AML-193 (cell line): ENCODE results near the gene CDK5R2.

Experiments used
- DNase-seq, 2 experiments: peaks; one replicate each; lab custom pipeline; 2025; lab: John Stamatoyannopoulos, UW

The CDK5R2 gene

GRCh38 chr2:218990052-218990451, 30.6 kb downstream of the CDK5R2 start:
- DNase-seq = no peak

DNA sequence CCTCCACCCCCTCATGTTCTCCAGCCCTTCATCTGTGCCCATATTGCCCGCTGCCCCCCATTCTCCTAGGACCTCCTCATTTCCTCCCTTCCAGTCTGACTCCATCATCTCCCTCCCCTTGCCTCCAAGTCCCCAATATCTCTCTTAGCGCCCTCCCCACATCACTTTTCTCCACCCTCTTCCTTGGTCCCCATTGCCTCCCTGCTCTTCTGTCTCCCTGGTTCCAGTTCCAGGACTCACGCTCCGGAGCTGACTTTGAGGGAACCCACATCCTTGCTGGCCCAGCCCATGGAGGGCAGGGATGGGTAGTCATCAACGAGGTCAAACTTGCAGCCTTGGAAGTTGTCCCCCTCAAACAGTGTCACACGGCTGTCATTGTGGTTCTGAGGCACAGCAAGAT, 31.1 kb downstream of the CDK5R2 start:
- DNase-seq = no peak

- DNase-seq = no peak
These were observed 32.3 kb downstream of the CDK5R2 start for GRCh38 chr2:218991674-218992168.

DNA sequence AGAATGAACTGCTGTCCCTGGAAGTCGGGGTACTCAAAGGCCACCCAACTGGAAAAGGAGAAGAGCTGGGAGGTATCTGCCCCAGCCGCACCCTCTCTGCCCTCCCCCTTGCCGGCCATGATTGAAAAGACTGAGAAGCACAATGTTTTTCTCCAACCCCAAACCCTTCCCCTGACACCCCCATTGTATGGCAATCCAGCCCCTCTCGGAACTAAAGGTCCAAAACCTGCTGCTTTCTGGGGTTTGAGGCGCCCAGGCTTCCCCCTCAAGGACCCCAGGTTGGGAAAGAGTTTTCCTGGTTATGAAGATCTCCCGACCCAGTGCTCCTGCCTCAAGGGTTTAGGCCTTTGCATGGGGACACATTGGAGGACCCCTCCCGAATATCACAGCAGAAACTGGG, 32.7 kb downstream of the CDK5R2 start:
- no peak for DNase-seq

DNA sequence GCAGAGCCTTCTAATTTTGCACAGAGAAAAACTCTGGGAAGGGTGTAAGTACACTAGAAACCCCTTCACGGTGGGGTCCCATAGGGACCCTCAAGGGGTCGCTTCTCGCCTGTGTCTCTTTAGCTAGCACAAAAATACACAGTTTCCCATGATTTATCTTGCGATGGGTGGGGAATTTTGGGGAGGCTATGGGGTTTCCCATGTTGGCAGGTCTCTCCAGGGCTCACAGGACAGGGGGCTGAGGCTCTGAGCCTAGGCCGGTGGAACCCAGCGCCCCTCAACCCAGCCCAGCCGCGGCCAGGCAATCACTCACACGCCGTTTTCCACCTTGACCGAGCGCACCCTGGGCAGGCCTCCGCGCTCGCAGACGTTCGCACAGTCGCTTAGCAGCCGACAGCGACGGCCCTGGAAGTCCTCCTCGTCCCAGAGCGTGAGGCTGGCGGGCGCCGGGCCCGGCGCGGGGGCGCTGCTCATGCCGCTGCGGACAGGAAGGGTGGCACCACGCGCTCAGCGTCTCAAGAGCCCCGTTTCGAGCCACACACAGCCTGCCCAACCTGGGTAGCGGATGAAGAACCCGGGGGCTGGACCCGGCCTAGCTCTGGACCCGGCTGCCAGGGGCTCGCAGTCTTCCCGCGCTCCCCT, 33.4 kb downstream of the CDK5R2 start:
- DNase-seq = no peak

DNA sequence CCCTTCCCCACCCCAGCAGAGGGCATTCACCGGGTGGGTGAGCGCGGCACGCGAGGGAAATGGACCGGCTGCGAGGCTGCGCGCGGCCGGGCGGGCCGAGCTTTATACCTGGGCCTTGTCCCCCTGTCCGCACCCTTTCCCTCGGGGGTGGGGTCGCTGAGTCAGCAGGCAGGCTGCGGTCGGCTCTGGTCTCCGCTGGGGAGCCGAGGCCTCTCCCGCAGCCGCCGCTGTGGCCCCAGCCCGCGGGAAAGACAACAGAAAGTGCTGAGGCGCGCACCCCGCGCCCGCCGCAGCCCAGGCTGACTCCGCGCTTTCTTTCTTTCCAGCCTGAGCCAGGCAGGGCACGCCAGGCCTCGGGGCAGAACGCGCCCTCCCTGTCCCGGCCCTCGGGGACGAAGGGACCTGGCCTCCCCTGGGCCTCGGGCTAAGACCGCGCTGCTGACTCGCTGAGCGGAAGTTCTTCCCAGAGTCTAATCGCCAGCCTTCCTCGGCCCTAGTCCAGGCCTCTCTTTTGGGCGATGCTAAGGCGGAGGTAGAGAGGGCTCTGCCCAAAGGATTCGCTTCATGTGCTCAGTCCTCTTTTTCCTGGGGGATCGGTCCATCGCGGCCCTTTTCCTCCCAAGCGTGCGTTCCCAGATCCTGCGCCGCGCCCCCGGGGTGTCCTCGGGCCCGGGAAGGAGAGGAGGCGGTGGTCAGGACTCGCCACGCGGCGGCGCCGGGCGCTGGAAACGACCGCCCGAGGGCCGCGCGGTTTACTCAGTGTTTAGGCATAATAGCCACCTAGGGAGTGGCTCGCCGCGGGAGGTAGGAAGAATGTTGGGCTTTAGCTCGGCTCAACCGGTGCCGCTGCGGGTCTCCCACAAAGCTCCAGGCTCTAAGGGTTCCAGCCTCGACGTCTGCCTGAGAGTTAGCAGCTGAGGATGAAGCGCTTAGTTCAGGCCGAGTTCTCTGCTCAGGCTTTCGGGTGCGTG, 34.2 kb downstream of the CDK5R2 start, which contains the start of gene CRYBA2:
Gene CRYBA2, minus strand, starts transcription at position 78 of the 971 bp plus-strand sequence. CDS start 246 bp downstream, outside the sequence.
- DNase-seq = no peak

DNA sequence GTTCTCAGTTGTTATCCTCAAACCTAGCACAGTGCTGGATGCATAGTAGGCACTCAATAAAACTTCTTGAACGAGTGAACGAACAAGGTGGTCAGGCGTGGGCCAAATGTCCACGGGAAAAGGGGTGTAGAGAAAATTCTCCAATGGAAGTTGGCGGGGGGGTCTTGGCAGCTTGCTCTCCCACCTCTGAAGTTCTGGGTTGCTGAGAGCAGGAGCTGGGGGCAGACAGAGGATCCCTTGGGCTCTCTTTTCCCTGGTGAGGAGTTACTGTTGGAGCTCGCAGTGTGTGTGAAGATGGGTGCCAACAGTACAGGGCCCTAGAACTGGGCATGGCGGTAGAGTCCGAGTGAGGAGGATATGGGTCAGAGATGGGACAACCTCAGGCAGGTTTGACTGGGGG, 36.1 kb downstream of the CDK5R2 start:
- DNase-seq = no peak

GRCh38 chr2:218995972-218996711, 36.7 kb downstream of the CDK5R2 start:
- peak in 1 of 2 experiments; percentile 41 for DNase-seq

DNA sequence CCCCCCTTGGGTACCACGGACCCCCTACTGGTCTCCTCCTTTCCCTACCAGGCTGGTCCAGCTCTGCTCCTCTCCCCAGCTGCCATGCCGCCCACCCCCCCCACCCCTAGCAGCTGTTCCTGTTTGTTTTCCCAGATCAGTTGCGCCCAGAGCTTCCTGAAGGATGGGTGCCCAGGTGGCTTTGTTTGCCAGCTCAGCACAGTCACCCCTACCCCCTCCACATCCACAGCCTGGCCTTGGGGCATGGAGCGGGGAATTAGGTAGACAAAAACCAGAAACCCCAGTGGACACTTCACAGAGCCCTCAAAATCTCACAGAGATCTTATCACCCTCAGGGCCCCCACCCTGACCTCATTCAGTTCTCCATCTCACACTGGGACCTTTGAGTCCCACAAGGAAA, 37.5 kb downstream of the CDK5R2 start:
- DNase-seq = no peak

DNA sequence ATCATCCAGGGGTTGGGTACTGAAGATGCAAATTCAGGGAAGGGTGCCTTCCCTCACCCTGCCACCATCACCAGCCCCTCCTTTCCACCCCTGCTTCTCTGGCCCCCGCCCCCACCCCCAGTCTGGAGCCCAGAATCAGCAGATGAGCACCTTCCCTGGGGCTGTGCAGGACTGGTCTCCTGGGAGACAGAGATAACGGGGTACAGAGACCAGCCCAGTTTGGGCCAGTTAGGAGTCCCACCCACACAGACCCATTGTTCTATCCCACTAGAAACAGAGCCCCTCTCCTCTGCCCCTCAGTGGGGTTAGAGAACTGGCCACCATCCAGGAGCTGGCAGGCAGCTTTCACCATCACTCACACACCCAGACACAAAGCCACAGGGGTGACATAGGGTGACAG, 38.3 kb downstream of the CDK5R2 start:
- no peak for DNase-seq

DNA sequence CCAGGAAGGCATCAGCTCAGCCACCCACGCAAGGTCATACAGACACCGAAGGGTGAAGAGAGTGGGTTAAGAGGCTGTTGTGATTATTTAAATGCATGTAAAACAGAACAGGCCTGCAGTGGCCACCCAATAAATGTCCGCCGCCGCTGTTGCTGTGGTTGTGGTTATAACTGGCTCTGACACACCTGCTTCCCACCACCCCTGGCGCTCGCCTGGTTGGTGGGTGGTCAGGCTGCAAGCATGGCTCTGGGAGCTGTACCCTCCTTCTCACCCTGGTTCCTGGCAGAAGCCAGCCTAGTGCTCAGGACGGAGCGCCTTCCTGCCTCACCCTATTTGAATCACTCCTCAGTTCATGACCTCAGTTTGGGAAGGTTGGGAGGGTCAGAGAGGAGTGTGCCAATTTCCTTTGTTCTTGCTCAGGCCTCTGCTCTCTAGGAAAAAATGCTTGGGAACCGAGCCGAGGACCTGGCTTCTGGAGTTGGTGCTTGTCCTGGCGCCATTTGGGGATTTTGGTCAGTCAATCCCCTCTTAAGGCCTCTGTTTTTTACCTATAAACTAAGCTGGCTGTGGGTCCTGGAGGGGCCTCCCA, 39.0 kb downstream of the CDK5R2 start:
- no peak for DNase-seq

DNA sequence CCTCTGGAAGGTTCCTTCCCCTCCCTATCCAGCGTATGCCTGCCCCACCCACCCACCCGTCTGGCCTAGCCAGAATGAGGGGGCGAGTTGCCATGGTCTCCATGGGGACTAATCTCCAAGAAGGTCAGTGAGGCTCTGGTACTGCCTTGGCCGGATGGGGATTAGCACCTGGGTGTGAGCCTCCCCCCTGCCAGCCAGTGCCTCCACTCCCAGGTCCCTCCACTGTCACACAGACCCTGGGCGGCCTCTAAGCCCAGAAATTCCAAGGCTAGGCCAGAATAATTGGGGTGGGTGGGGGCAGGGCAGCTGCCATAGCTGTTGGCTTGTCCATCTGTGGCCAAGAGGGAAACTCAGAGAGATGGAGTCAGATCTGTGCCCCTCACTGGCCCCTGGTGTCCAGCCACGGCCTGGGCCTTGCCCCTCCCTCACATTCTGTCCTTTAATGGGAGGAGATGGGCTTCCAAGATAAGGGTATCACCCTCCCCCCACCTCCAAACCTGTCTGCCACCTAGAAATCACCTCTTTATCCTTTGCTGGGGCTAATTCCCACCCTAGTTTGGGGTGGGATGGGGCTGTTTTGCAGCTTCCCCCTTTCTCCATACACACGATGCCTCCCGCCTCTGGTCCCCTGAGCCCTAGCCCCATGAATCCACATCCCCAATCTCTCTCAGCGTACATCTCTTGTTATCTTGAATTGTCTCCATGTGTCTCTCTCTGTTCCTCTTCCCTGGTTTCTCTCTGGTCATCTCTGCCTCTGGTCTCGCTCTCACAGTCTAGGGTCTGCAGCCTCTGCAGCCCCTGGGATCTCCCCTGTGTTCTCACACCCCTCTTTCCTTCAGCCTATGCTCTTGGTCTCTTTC, 39.8 kb downstream of the CDK5R2 start:
- no peak for DNase-seq

GRCh38 chr2:218999881-219000568, 40.6 kb downstream of the CDK5R2 start:
- no peak for DNase-seq

DNA sequence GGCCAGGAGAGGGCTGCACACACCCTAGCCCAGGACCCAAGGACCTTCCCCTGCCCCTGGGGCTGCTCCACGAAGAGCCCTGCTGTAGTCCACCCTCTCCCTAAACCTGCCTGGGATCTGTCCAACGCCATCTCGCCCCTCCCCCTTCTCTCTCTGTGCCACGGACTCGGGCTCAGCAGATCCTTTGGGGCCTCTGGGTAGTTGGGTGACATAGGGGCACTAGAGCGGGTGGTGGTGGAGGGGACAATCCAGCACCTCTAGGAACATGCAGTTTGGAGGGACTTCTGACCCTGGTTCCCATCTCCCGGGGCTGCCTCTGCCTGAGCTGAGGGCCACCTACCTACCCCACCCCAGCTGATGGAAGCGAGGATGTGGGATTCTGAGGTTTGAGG, 41.1 kb downstream of the CDK5R2 start:
- DNase-seq = no peak

DNA sequence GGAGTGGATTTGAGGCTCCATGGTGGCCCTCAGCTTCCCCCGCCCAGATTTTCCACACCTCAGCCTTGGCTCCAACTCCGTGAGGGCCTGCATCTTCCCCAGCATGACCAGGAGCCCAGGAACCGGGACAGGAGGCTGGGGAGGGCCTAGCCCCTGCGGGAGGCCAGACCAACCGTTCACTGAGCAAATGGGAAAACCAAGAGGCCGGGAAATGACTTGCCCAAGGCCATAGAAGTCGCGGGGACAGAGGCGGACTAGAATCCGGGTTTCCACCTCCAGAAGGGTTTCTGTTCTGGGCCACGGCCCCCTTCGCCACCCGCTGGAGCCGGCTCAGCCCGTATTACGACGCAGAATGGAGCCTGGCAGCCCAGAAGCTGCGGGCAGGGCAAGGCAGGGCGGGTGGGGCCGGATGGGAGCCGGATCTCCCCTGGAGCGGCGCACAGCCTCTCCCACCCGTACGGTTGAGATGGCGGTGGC, 41.7 kb downstream of the CDK5R2 start:
- no peak for DNase-seq

GRCh38 chr2:219001577-219002394, 42.3 kb downstream of the CDK5R2 start:
- no peak for DNase-seq

GRCh38 chr2:219002395-219003266, 43.2 kb downstream of the CDK5R2 start:
- DNase-seq = no peak

DNA sequence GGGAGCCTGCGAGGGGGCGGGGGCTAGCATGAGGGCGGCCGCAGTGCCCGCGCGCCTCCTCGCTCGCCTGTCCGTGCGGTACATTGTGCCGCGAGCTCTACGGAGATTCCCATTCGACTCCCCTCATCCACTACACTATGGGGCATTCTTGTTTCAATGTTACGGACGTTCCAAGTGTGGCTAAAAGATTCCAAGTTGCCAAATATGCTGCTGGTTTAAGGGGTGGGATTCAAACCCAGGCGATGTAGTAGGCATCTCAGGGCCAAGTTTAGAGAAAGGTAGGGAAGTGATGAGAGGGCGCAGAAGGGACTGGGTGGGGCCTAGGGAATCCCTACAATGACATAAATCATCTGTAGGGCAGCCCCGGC, 43.8 kb downstream of the CDK5R2 start:
- DNase-seq = no peak
